ENCODE measurements around the gene GAL.
"Not testable (repeated sequence)": the region's sequence is repeated elsewhere in the genome, so short reads cannot be mapped to it uniquely, and the experiment has no call there.

The GAL gene

GRCh38 chr11:68684385-68685356 lies at the start of gene GAL:
TSS of gene GAL (plus strand) at chr11:68684544. CDS start at chr11:68684924, 380 bp downstream.
- no peak within 1 kb of the TSS for H3K4me3 ChIP-seq (ENCODE audit: low read depth, low read length)
- H3K27ac ChIP-seq, result no peak within 1 kb of the TSS
- H3K27me3 ChIP-seq (ENCODE audit: insufficient read depth, low read depth, severe bottlenecking), result peaks cover 2% of the 10 kb centered on the region
- H3K36me3 ChIP-seq, result no peaks in the 10 kb centered on the region
- no peaks in the 10 kb centered on the region for H3K9me3 ChIP-seq (ENCODE audit: severe bottlenecking)
- DNase-seq, result no peak
- no peak for TF ChIP-seq CTCF (IDR thresholded peaks at IDR 0.05; ENCODE audit: low read depth, low read length)

GRCh38 chr11:68634606-68635005 lies 49.7 kb upstream of the GAL start:
- not testable (repeated sequence) for H3K4me3 ChIP-seq (ENCODE audit: low read depth, low read length); DNase-seq

GRCh38 chr11:68635172-68635571 lies 49.2 kb upstream of the GAL start:
- DNase-seq, result peak; percentile 67
- not testable (repeated sequence) for H3K9me3 ChIP-seq (ENCODE audit: severe bottlenecking); H3K4me3 ChIP-seq (ENCODE audit: low read depth, low read length); H3K27me3 ChIP-seq (ENCODE audit: insufficient read depth, low read depth, severe bottlenecking); H3K36me3 ChIP-seq; H3K27ac ChIP-seq

More at GRCh38 chr11:68634606-68635005, 49.7 kb upstream of the GAL start:
- not testable (repeated sequence) for H3K27ac ChIP-seq; H3K27me3 ChIP-seq (ENCODE audit: insufficient read depth, low read depth, severe bottlenecking); H3K36me3 ChIP-seq; H3K9me3 ChIP-seq (ENCODE audit: severe bottlenecking)

- H3K27me3 ChIP-seq (ENCODE audit: insufficient read depth, low read depth, severe bottlenecking); H3K27ac ChIP-seq; H3K4me3 ChIP-seq (ENCODE audit: low read depth, low read length); DNase-seq; H3K9me3 ChIP-seq (ENCODE audit: severe bottlenecking); H3K36me3 ChIP-seq: not testable (repeated sequence)
Observed at GRCh38 chr11:68635883-68636282, 48.5 kb upstream of the GAL start.

GRCh38 chr11:68639322-68639721 lies 45.0 kb upstream of the GAL start:
- H3K27me3 ChIP-seq (ENCODE audit: insufficient read depth, low read depth, severe bottlenecking); DNase-seq; H3K4me3 ChIP-seq (ENCODE audit: low read depth, low read length); H3K36me3 ChIP-seq; H3K9me3 ChIP-seq (ENCODE audit: severe bottlenecking); H3K27ac ChIP-seq: not testable (repeated sequence)

- Histone ChIP-seq H3K36me3 (no peaks in the 10 kb centered on the region), H3K4me3 (ENCODE audit: low read depth, low read length) (no peak overlapping the region), H3K9me3 (ENCODE audit: severe bottlenecking) (peaks cover 1% of the 10 kb centered on the region), H3K27me3 (ENCODE audit: insufficient read depth, low read depth, severe bottlenecking) (no peaks in the 10 kb centered on the region), H3K27ac (no peak overlapping the region)
- DNase-seq, result no peak
- no peak for TF ChIP-seq CTCF (IDR thresholded peaks at IDR 0.05; ENCODE audit: low read depth, low read length)
Observed at GRCh38 chr11:68641880-68642279, 42.5 kb upstream of the GAL start.

- Histone ChIP-seq H3K9me3 (ENCODE audit: severe bottlenecking) (peaks cover 6% of the 10 kb centered on the region), H3K4me3 (ENCODE audit: low read depth, low read length) (no peak overlapping the region), H3K36me3 (no peaks in the 10 kb centered on the region), H3K27me3 (ENCODE audit: insufficient read depth, low read depth, severe bottlenecking) (no peaks in the 10 kb centered on the region), H3K27ac (no peak overlapping the region)
- DNase-seq, result no peak
- no peak for TF ChIP-seq CTCF (IDR thresholded peaks at IDR 0.05; ENCODE audit: low read depth, low read length)
Observed at GRCh38 chr11:68643585-68643984, 40.8 kb upstream of the GAL start.

- Histone ChIP-seq H3K36me3 (no peaks in the 10 kb centered on the region), H3K27ac (no peak overlapping the region), H3K27me3 (ENCODE audit: insufficient read depth, low read depth, severe bottlenecking) (no peaks in the 10 kb centered on the region), H3K4me3 (ENCODE audit: low read depth, low read length) (no peak overlapping the region), H3K9me3 (ENCODE audit: severe bottlenecking) (peaks cover 6% of the 10 kb centered on the region)
- no peak for TF ChIP-seq CTCF (IDR thresholded peaks at IDR 0.05; ENCODE audit: low read depth, low read length)
- no peak for DNase-seq
Observed at GRCh38 chr11:68646832-68647231, 37.5 kb upstream of the GAL start.

Data from WERI-Rb-1 (cell line).